Nucleus accumbens (tissue), 56 donors: ENCODE results near the gene ROBO2.

Experiments
- DNase-seq, 56 donors: peaks; one replicate each; lab custom pipeline; 2025; lab: John Stamatoyannopoulos, UW

The ROBO2 gene

GRCh38 chr3:77039606-77040171, at the start of gene ROBO2:
TSS of gene ROBO2 (plus strand) at chr3:77040099. CDS start at chr3:77040786, 687 bp downstream.
- DNase-seq, result peak in 33 of 56 donors; percentile 6 to 74 (median 34)

GRCh38 chr3:76990606-76991005, 49.3 kb upstream of the ROBO2 start:
- DNase-seq, result no peak

DNA sequence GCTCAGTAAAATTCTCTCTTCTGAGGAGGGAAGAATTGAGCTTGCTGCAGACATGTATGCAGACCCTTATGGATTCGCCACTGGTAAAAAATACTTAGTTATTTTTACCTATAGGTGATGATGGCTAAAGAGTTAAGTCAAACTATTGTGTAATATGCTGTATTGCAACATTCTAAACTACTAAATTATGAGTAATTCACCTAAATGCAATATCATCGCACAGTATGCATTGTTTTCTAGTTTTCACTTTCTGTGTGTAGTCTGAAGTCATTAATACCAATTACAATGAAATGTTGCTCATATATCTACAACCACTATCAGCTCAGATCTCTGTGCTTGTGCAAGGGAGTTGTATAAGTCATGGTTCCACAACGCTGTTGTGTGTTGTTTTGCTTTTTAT, 48.7 kb upstream of the ROBO2 start:
- DNase-seq, result no peak

- DNase-seq, result no peak
These were observed 42.2 kb upstream of the ROBO2 start for GRCh38 chr3:76997733-76998132.

DNA sequence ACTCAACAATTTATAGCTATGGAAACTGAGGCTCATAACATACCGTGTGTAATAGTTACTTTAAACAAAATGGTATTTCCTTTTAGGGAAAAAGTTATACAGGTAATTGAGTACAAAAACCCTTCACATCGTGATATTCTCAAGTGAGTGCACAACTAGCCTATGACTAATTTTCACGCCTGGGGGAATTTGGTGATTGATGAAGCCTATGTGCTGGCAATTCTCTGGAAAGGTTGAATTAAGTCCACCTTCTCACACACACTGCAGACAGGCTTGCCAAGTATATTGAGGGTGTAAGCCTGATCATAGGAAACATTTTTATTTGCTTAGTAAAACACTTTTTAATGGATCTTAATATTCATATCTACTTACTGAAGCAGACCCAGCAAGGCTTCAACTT, 41.3 kb upstream of the ROBO2 start:
- DNase-seq, result no peak

- DNase-seq, result no peak
These were observed 38.7 kb upstream of the ROBO2 start for GRCh38 chr3:77001062-77001701.

GRCh38 chr3:77014226-77014625, 25.7 kb upstream of the ROBO2 start:
- no peak for DNase-seq

- DNase-seq, result no peak
These were observed 14.4 kb upstream of the ROBO2 start for GRCh38 chr3:77025471-77025870.

DNA sequence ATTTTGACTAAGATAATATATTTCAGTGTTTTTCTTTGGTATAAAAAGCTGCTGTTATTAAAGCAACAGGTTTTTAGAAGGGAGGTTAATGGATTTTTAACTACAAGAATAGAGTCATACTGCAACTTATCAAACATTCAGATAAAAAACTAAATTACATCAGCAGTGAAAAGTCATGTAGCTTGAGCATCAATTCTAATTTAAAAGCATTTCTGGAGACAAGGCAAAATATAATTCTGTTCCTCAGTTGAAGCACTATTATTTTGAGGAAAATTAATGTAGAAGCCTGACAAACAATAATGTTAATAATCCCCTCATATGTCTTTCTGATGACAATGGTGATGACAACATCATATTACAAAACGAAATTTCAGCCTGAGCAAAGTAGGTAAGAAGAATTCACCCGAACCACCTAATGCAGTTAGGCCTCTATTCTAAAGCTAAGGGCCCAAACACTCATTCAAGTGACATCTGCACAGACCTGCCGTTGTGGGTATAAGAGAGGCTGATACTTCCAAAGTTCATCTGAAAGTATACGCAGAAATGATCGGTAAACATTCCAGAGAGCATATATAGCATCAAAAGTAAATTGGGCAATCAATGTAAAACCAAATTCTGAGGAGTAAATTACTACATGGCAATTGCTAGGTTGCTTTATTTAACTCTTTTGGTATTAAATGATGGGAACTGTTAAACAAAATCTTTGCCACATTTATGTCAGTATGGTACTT, 12.8 kb upstream of the ROBO2 start:
- DNase-seq, result no peak

DNA sequence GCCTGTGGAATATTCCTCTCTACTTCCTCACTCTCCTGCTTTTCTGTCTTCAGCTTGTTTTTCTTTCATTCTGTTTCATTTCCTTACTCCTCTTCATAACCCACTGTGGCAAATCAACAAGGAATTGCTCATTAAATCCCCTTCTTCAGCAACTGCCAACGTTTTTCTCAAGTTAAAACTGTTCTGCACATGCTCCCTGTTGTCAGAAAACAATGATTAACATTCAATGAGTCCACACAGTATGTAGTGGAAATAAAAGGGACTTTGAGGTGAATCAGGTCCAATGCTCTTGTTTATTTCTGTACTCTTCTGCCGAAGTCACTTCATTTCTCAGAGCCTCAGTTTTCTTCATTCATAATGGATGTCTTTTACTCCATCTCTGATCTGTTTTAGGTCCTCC, 11.9 kb upstream of the ROBO2 start:
- no peak for DNase-seq

- DNase-seq, result peak in 52 of 56 donors; percentile 3 to 85 (median 51)
These were observed 1.4 kb upstream of the ROBO2 start for GRCh38 chr3:77038468-77038929.

GRCh38 chr3:77038930-77039605, 831 bp upstream of the ROBO2 start:
- DNase-seq, result peak in 29 of 56 donors; percentile 2 to 74 (median 35)

DNA sequence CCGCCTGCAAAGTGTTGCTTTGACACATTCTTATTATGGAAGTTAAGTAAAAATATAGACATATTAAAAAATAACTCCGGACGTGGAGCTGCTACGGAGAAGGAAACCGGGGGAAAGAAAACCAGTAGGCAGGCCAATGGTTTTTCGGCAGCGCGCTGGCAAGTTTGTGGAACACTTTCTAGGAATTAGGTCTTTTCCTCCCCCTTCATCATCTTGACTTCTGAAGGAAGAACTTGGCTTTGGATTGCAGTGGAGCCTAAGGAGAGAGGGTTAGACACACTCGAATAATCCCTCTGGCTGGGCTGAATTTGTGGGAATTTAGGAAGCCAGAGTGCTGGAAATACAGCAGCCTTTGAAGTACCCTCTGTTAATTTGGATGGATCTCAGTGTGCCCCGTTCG, 317 bp downstream of the ROBO2 start:
- DNase-seq, result peak in 1 of 56 donors; percentile 33

GRCh38 chr3:77040926-77041722, 1.2 kb downstream of the ROBO2 start:
- DNase-seq, result peak in 9 of 56 donors; percentile 1 to 26 (median 5)

GRCh38 chr3:77041811-77042210, 1.9 kb downstream of the ROBO2 start:
- DNase-seq, result no peak

DNA sequence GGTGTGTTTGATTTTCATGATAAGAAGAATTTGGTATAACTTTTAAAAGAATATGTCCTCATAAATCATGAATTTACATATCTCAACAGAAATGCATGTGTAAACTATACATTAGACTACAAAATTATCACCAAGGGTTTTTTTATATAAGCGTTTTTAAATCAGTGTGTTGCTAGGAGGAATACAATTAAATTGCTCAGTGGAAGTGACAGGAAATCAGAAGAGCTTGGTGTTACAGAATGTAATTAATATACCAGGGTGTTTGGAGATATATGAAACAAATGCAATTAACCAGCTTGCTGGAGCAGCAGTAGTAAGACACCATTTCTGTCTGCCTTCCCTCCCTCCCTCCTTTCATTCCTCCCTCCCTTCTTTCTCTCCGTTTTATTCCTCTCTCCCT, 2.4 kb downstream of the ROBO2 start:
- no peak for DNase-seq

DNA sequence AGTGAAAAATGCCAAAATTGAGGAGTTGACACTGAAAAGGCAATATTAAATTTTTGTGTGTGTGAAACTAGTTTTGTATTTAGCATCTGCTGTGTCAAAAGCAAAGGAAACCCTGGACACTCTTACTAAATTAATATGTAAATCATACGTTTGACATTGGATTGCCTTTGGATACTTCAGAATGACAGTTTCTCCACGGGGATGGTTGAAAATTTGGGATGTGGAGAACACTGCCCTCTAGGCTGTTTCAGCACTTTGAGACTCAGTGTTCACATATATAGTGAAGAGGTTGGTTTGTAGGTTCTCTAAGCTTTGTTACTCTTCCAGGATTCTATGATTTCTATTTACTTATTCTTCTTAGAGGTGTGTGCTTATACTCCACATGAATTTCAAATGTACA, 3.0 kb downstream of the ROBO2 start:
- DNase-seq, result peak in 1 of 56 donors; percentile 4

DNA sequence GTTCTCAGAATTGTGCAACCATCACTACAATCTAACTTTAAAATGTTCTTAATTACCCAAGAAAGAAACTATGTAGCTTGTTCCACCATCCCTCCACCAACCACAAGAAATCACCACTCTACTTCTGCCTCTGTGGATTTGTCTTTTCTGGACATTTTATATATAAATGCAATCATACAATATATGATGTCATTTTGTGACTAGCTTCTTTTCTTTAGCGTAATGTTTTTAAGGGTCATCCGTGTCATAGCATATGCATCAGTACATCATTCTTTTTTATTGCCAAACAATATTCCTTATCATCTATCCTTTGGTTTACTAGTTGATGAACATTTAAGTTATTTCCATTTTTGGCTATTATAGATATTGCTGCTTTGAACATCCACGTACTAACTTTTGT, 5.8 kb downstream of the ROBO2 start:
- no peak for DNase-seq

DNA sequence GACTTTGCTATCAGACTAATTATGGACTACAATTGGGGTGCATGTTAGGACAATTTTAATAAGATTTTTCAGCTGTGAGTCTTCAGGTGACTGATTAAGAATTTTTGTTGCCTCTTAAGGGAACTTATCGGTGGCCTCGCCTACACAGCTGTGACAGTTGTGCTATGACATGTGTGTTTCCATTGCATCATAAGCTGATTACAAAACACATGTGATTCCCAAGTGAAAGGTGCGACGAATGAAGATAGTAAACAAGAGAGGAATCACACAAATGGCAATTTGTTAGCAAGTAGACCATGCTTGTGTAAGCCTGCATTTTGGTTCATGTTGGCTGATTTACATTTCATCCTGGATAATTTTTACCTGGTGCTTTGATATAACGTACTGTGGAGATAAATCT, 8.3 kb downstream of the ROBO2 start:
- no peak for DNase-seq

GRCh38 chr3:77051591-77051990, 11.7 kb downstream of the ROBO2 start:
- DNase-seq, result no peak
